Activated T-helper 1 cell treated with anti-CD3 and anti-CD28 coated beads, Interleukin-2, amount 50 U/mL, for 16 hours (primary cell): ENCODE data around the gene CHN1.

Source experiments
- DNase-seq, 2 donors: peaks; one replicate each; pipeline ENCODE4 v3.0.0-alpha.2; 2020; ENCODE audit warnings: low read depth in 1 of 2, low spot score in 1 of 2

Gene CHN1

GRCh38 chr2:175010848-175011254 is 5.7 kb upstream of the CHN1 start:
- DNase-seq = no peak

- no peak for DNase-seq
Observed at GRCh38 chr2:175009917-175010621, 4.9 kb upstream of the CHN1 start.

GRCh38 chr2:175008801-175009495 is 3.8 kb upstream of the CHN1 start:
- DNase-seq = no peak

- no peak for DNase-seq
Observed at GRCh38 chr2:175008009-175008408, 2.8 kb upstream of the CHN1 start.

GRCh38 chr2:175007510-175007909 is 2.3 kb upstream of the CHN1 start:
- DNase-seq = no peak

- DNase-seq = no peak
Observed at GRCh38 chr2:175006281-175006680, 1.1 kb upstream of the CHN1 start.

- no peak for DNase-seq
Observed at GRCh38 chr2:175005733-175006264, 618 bp upstream of the CHN1 start.

- no peak for DNase-seq
Observed at GRCh38 chr2:175004730-175004979, 526 bp downstream of the CHN1 start.

- no peak for DNase-seq
Observed at GRCh38 chr2:175003875-175004729, 1.1 kb downstream of the CHN1 start.

- DNase-seq = no peak
Observed at GRCh38 chr2:175002547-175003274, 2.5 kb downstream of the CHN1 start.

GRCh38 chr2:175001566-175001965 is 3.6 kb downstream of the CHN1 start:
- DNase-seq = no peak

GRCh38 chr2:174997110-174997509 is 8.1 kb downstream of the CHN1 start:
- DNase-seq = no peak

GRCh38 chr2:174996622-174997021 is 8.6 kb downstream of the CHN1 start:
- no peak for DNase-seq

GRCh38 chr2:174994381-174994780 is 10.8 kb downstream of the CHN1 start:
- DNase-seq = no peak

GRCh38 chr2:174992886-174993285 is 12.3 kb downstream of the CHN1 start:
- no peak for DNase-seq

GRCh38 chr2:174985614-174986013 is 19.6 kb downstream of the CHN1 start:
- DNase-seq = no peak

- DNase-seq = no peak
Observed at GRCh38 chr2:174984561-174984960, 20.6 kb downstream of the CHN1 start.

GRCh38 chr2:174981331-174981730 is 23.9 kb downstream of the CHN1 start:
- DNase-seq = no peak

- no peak for DNase-seq
Observed at GRCh38 chr2:174979996-174980395, 25.2 kb downstream of the CHN1 start.

- DNase-seq = no peak
Observed at GRCh38 chr2:174977364-174977763, 27.8 kb downstream of the CHN1 start.

- no peak for DNase-seq
Observed at GRCh38 chr2:174974131-174974530, 31.1 kb downstream of the CHN1 start.
